Suprapubic skin (tissue), 4 donors: ENCODE results near the gene PIP5K1B. TPM values are rescaled to one million over a fixed set of nuclear protein-coding genes. Genes with fewer than 3 reads are reported as not detected.

Source experiments
- DNase-seq, 2 donors: peaks; one replicate each; pipeline ENCODE4 v3.0.0-alpha.2; 2019; ENCODE audit warnings: low spot score in 2 of 2
- H3K27ac ChIP-seq: fragments of 200-600 bp; sonication (generic); one replicate; pipeline ENCODE4 v1.5.1; 2019
- H3K27me3 ChIP-seq: fragments of 200-600 bp; sonication (generic); one replicate; pipeline ENCODE4 v1.5.1; 2019
- H3K36me3 ChIP-seq: fragments of 200-600 bp; sonication (generic); one replicate; pipeline ENCODE4 v1.5.1; 2019
- H3K4me1 ChIP-seq: fragments of 200-600 bp; sonication (generic); one replicate; pipeline ENCODE4 v1.5.1; 2019
- H3K4me3 ChIP-seq: fragments of 200-600 bp; sonication (generic); one replicate; pipeline ENCODE4 v1.5.1; 2019; ENCODE audit warnings: mild to moderate bottlenecking
- H3K9me3 ChIP-seq: fragments of 200-600 bp; sonication (generic); one replicate; pipeline ENCODE4 v1.5.1; 2019
- CTCF ChIP-seq, 2 donors: fragments of 200-600 bp in 1 of 2; fragments of 450-650 bp in 1 of 2; sonication (generic) in 1 of 2; IDR thresholded peaks; one replicate each; pipeline ENCODE4 v1.5.1; 2016 to 2019; ENCODE audit warnings: antibody characterized with exemption in 2 of 2, mild to moderate bottlenecking in 1 of 2, moderate library complexity in 1 of 2
- EP300 ChIP-seq: sonication (generic); formaldehyde crosslinking; IDR thresholded peaks from one replicate; pipeline ENCODE4 v1.6.1; 2017; ENCODE audit warnings: antibody characterized with exemption
- POLR2A ChIP-seq, 2 donors: fragments of 450-650 bp; IDR thresholded peaks; one replicate each; pipeline ENCODE4 v1.6.1; 2017; ENCODE audit warnings: antibody characterized with exemption in 2 of 2, mild to moderate bottlenecking in 2 of 2, moderate library complexity in 2 of 2
- POLR2AphosphoS5 ChIP-seq, 3 donors: sonication (generic); formaldehyde crosslinking; IDR thresholded peaks; one replicate each; pipeline ENCODE4 v1.6.1; 2017; ENCODE audit warnings: antibody characterized with exemption in 3 of 3
- WGBS: methylation state at CpG from one replicate; pipeline ENCODE4 v1.1.5; 2018; 5-methylcytosine and 5-hydroxymethylcytosine counted together
- total RNA-seq, 4 donors: library from RNA; depleted of rRNA; stranded (reverse); fragments of >200 nt; gene quantifications; one replicate each; pipeline ENCODE4 v1.1.0, GENCODE V29; 2016

PIP5K1B gene
- total RNA-seq = 1 to 10 TPM; 1.7 to 7.8 (median 3.4) TPM

GRCh38 chr9:68704814-68705530, at the start of gene PIP5K1B:
TSS of gene PIP5K1B (plus strand) at chr9:68705240. CDS start at chr9:68822615, 117,375 bp downstream.
- peak; percentile 68 to 81 for DNase-seq
- under 1% methylated on average over 38 of the region's 84 CpGs for whole genome bisulfite sequencing
- peak within 1 kb of the TSS; percentile 76 for H3K4me3 ChIP-seq
- no peak for TF ChIP-seq CTCF (IDR thresholded peaks at IDR 0.05)
- no peak for TF ChIP-seq EP300
- TF ChIP-seq POLR2A (IDR thresholded peaks at IDR 0.05) = no peak
- TF ChIP-seq POLR2AphosphoS5 (IDR thresholded peaks at IDR 0.05) = no peak
- H3K9me3 ChIP-seq = no peaks in the 10 kb centered on the region
- H3K27me3 ChIP-seq = peaks cover 57% of the 10 kb centered on the region
- peaks cover 21% of the 10 kb centered on the region for H3K4me1 ChIP-seq
- H3K27ac ChIP-seq = peak within 1 kb of the TSS; percentile 67
- no peaks in the 10 kb centered on the region for H3K36me3 ChIP-seq

GRCh38 chr9:68664036-68664435, 41.0 kb upstream of the PIP5K1B start:
- H3K9me3 ChIP-seq = no peaks in the 10 kb centered on the region
- H3K4me1 ChIP-seq = no peaks in the 10 kb centered on the region
- no peak overlapping the region for H3K4me3 ChIP-seq
- H3K27ac ChIP-seq = no peak overlapping the region
- H3K36me3 ChIP-seq = no peaks in the 10 kb centered on the region
- DNase-seq = no peak
- no peaks in the 10 kb centered on the region for H3K27me3 ChIP-seq
- TF ChIP-seq CTCF (IDR thresholded peaks at IDR 0.05) (no peak), EP300 (no peak), POLR2A (IDR thresholded peaks at IDR 0.05) (no peak), POLR2AphosphoS5 (IDR thresholded peaks at IDR 0.05) (no peak)

GRCh38 chr9:68668127-68668526, 36.9 kb upstream of the PIP5K1B start:
- Histone ChIP-seq H3K9me3 (no peaks in the 10 kb centered on the region), H3K4me1 (no peaks in the 10 kb centered on the region), H3K36me3 (no peaks in the 10 kb centered on the region), H3K27me3 (no peaks in the 10 kb centered on the region), H3K27ac (no peak overlapping the region), H3K4me3 (no peak overlapping the region)
- DNase-seq = no peak
- WGBS = 90% methylated on average over 1 of the region's 1 CpG
- TF ChIP-seq POLR2AphosphoS5 (IDR thresholded peaks at IDR 0.05) = no peak
- TF ChIP-seq POLR2A (IDR thresholded peaks at IDR 0.05) = no peak
- no peak for TF ChIP-seq EP300
- TF ChIP-seq CTCF (IDR thresholded peaks at IDR 0.05) = no peak

- H3K9me3 ChIP-seq = no peaks in the 10 kb centered on the region
- no peak for DNase-seq
- H3K4me3 ChIP-seq = no peak overlapping the region
- H3K27ac ChIP-seq = no peak overlapping the region
- 59% methylated on average over 9 of the region's 9 CpGs for whole genome bisulfite sequencing
- no peaks in the 10 kb centered on the region for H3K36me3 ChIP-seq
- TF ChIP-seq CTCF (IDR thresholded peaks at IDR 0.05) (no peak), POLR2A (IDR thresholded peaks at IDR 0.05) (no peak), EP300 (no peak), POLR2AphosphoS5 (IDR thresholded peaks at IDR 0.05) (no peak)
- H3K4me1 ChIP-seq = no peaks in the 10 kb centered on the region
- H3K27me3 ChIP-seq = no peaks in the 10 kb centered on the region
Measured at GRCh38 chr9:68669218-68669617, 35.8 kb upstream of the PIP5K1B start.

GRCh38 chr9:68672215-68672614, 32.8 kb upstream of the PIP5K1B start:
- no peak overlapping the region for H3K27ac ChIP-seq
- H3K9me3 ChIP-seq = no peaks in the 10 kb centered on the region
- H3K36me3 ChIP-seq = no peaks in the 10 kb centered on the region
- no peak for TF ChIP-seq CTCF (IDR thresholded peaks at IDR 0.05)
- no peak for TF ChIP-seq POLR2AphosphoS5 (IDR thresholded peaks at IDR 0.05)
- TF ChIP-seq POLR2A (IDR thresholded peaks at IDR 0.05) = no peak
- TF ChIP-seq EP300 = no peak
- no peaks in the 10 kb centered on the region for H3K4me1 ChIP-seq
- no peak for DNase-seq
- no peak overlapping the region for H3K4me3 ChIP-seq
- WGBS = 97% methylated on average over 1 of the region's 1 CpG
- no peaks in the 10 kb centered on the region for H3K27me3 ChIP-seq
